Peyer's patch (tissue), 4 donors: ENCODE measurements around the gene ST7.

Source experiments
- POLR2A ChIP-seq, 2 donors: fragments of 450-650 bp; IDR thresholded peaks; one replicate each; pipeline ENCODE4 v1.5.1; 2017; ENCODE audit warnings: antibody characterized with exemption in 2 of 2, mild to moderate bottlenecking in 2 of 2, moderate library complexity in 2 of 2
- TF ChIP-seq, protein P1 (sequence below), 6 experiments: fragments of 450-650 bp in 4 of 6; fragments of 200-600 bp in 2 of 6; sonication (generic) in 1 of 6; IDR thresholded peaks; one replicate each; pipeline ENCODE4 v1.5.1; 2017 to 2019; ENCODE audit warnings: antibody characterized with exemption in 6 of 6, mild to moderate bottlenecking in 3 of 6, moderate library complexity in 1 of 6

DNA sequence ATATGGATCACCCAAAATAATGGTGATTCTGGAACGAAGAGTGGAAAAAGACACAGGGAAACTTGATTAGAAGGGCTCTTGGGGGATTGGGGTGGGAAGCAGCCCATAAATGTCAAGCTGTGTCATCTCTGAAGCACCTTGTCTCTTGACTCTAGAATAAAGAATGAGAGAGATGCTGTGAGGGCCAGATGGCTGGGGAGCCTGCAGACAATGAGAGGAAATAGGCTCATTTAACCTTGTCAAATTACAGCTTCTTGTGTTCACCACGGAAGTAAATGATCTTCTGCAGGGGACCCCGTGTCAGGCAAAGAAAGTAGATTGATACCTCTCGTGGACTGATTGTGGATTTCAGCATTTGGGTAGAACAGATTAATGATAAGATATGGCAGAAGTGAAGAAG is 159.3 kb downstream of the ST7 start:
- TF ChIP-seq, protein P1, sequence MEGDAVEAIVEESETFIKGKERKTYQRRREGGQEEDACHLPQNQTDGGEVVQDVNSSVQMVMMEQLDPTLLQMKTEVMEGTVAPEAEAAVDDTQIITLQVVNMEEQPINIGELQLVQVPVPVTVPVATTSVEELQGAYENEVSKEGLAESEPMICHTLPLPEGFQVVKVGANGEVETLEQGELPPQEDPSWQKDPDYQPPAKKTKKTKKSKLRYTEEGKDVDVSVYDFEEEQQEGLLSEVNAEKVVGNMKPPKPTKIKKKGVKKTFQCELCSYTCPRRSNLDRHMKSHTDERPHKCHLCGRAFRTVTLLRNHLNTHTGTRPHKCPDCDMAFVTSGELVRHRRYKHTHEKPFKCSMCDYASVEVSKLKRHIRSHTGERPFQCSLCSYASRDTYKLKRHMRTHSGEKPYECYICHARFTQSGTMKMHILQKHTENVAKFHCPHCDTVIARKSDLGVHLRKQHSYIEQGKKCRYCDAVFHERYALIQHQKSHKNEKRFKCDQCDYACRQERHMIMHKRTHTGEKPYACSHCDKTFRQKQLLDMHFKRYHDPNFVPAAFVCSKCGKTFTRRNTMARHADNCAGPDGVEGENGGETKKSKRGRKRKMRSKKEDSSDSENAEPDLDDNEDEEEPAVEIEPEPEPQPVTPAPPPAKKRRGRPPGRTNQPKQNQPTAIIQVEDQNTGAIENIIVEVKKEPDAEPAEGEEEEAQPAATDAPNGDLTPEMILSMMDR (IDR thresholded peaks at IDR 0.05): no peak
- no peak for TF ChIP-seq POLR2A (IDR thresholded peaks at IDR 0.05)
